ENCODE measurements around the gene LY86.

Gene LY86

GRCh38 chr6:6591778-6592465, 3.4 kb downstream of the LY86 start:
- DNase-seq (ENCODE audit: low spot score), result no peak
- ChIA-PET POLR2A (ENCODE audit: low non-redundant PET) (no interaction called here), CTCF (no interaction called here)
- no peak overlapping the region for H3K27ac ChIP-seq
- TF ChIP-seq CTCF (conservative IDR thresholded peaks at IDR 0.05; ENCODE audit: low read depth), result no peak

- ChIA-PET CTCF (no interaction called here), POLR2A (ENCODE audit: low non-redundant PET) (no interaction called here)
- no peak overlapping the region for H3K27ac ChIP-seq
- DNase-seq (ENCODE audit: low spot score), result no peak
- no peak for TF ChIP-seq CTCF (conservative IDR thresholded peaks at IDR 0.05; ENCODE audit: low read depth)
Observed at GRCh38 chr6:6592826-6593475, 4.4 kb downstream of the LY86 start.

GRCh38 chr6:6593867-6594468, 5.4 kb downstream of the LY86 start:
- ChIA-PET CTCF (no interaction called here), POLR2A (ENCODE audit: low non-redundant PET) (no interaction called here)
- TF ChIP-seq CTCF (conservative IDR thresholded peaks at IDR 0.05; ENCODE audit: low read depth), result no peak
- H3K27ac ChIP-seq, result no peak overlapping the region
- no peak for DNase-seq (ENCODE audit: low spot score)

GRCh38 chr6:6595025-6595424, 6.5 kb downstream of the LY86 start:
- POLR2A ChIA-PET (ENCODE audit: low non-redundant PET), result no interaction called here

GRCh38 chr6:6595952-6596351, 7.4 kb downstream of the LY86 start:
- DNase-seq (ENCODE audit: low spot score), result no peak

More at GRCh38 chr6:6595025-6595424, 6.5 kb downstream of the LY86 start:
- CTCF ChIA-PET, result no interaction called here
- DNase-seq (ENCODE audit: low spot score), result no peak
- no peak overlapping the region for H3K27ac ChIP-seq
- no peak for TF ChIP-seq CTCF (conservative IDR thresholded peaks at IDR 0.05; ENCODE audit: low read depth)

More at GRCh38 chr6:6595952-6596351, 7.4 kb downstream of the LY86 start:
- ChIA-PET POLR2A (ENCODE audit: low non-redundant PET) (no interaction called here), CTCF (interaction anchor here (0.9 kb wide), 1 partner anchor 10 kb away, joined by 3 read pairs; no protein-coding TSS in a partner anchor)
- no peak for TF ChIP-seq CTCF (conservative IDR thresholded peaks at IDR 0.05; ENCODE audit: low read depth)
- no peak overlapping the region for H3K27ac ChIP-seq

Measured in RWPE1 (cell line).